GM18499 (cell line): ENCODE measurements around the gene DMRTA2.

Experiments
- ATAC-seq: cut with Tn5 transposase; IDR thresholded peaks from one replicate; pipeline ENCODE4 v1.9.1; 2021; ENCODE audit warnings: moderate number of reproducible peaks; ENCODE audit not compliant: insufficient read depth, unreplicated experiment

The DMRTA2 gene

DNA sequence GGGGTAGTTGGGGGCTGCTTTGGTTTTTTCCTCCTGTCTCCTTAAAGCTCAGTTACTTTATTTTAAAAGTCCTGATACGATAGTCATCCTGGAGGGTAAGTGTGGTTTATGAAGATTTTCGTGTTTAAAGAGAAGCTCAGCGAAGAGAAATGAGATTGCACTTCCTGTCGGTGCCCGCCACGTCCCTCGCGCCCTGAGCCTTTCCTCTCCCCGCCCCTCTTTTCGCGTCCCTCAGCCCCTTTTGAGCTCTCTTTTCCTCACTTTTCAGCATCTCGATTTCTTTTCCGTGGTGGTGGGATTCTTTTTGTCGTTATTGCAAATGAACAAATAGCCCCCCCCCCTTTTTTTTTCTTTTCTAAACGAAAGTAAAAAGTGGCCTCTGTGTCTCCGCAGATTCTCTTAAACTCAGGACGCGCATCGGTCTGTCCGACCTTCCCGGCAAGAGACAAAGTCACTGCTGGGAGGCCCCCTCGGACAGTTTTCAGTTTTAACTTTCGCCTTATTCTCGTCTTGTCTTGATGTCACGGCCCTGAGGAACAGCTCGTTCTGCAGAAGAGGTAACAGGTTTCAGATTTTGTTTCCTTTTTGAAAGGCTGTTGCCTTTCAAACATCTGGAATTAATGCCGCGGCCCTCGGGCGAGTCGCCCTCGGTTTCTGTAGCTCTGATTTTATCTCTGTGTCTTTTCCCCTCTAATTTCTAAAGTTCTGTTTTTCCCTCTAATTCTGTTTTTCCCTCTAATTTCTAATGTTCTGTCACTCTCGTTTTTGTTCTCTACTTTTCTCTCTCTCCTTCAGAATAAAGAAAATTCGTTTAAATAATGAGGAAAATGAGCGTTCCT, 1.0 kb upstream of the DMRTA2 start:
- no peak for ATAC-seq

- ATAC-seq, result no peak
These were observed 392 bp upstream of the DMRTA2 start for GRCh38 chr1:50423670-50424000.

DNA sequence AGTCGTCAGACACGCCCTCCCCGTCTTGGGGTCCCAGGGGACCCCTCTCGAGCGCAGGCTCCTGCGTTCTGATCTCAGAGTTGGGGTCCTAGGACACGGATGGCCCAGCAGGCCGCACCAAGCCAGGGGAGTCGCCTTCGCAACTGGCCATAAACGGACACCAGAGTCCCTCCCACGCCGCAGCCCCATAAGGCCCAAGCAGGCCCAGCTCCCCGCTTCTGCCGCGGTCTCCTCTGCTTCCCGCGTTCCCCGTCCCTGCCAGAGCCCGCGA, 633 bp downstream of the DMRTA2 start:
- no peak for ATAC-seq

DNA sequence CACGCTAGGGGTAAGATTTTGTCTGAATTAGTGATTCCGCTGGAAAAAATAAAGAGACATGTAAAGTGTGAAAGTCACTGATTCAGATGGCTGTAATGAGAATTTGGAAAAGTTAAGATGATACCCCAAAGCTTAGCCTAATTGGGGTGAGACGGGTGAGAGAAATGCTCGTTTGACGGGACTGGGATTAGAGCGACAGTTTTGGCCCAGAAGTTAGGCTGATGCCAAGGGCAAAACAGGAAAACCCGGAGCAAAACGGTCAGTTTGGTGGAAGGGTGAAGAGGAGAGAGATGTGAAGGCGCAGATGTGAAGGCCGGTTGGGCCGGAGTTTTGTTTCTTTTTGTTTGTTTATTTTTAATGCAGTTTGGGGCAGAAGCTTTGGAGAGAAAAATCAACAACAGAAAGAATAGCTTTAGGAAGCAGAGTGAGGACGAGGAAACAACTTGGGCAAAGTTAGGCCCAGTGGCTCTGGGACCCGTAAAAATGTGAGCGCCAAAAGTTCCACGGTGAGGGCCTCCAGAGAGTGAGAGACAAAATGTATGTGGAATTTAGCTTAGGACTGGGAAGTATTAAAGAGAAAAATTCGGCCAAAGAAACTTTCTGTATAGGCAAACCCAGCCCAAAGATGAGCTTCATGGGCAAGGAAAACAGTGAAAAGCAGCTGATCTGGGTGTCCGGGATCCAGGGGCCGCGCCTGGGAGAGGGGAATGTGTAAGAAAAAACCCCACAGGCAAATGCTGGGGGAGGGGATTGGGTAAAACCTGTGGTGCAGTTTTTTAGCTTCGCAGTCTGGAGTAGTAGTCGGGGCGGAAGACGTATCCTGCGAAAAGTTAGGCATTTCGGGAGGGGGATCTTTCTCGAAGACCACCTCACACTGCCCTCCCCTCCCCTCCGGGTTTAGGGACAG, 1.2 kb downstream of the DMRTA2 start:
- no peak for ATAC-seq

- no peak for ATAC-seq
These were observed 1.9 kb downstream of the DMRTA2 start for GRCh38 chr1:50421366-50421748.

DNA sequence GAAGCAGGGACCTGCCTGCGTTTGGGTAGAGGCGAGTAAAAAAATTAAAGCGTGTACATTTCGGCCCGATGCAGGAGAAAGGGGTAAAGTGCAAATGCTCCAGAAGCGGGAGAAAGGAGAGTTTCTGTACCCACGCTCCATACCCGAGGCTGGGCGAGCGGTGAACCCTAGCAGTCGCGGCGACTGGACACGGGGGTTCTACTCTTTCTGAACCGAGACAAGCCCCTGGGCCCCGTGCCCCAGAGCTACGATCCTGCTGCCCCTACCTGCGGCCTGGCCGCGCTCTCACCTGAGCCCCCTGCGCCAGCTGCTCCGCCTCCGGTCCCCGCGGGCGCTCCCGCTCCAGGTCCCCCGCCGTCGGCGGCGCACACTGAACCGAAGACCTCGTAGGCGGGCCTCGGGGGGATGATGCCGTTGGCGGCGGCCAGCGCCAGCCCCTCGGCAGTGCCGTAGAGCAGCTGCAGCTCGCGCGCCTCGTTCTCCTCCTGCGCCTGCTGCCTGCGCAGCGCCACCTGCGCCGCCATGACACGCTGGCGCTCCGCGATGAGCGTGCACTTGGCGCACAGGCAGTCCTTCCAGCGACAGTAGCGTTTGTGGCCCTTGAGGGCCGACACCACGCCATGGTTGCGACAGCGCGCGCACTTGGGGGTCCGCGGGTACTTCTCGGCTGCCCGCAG, 2.4 kb downstream of the DMRTA2 start:
- ATAC-seq, result no peak

DNA sequence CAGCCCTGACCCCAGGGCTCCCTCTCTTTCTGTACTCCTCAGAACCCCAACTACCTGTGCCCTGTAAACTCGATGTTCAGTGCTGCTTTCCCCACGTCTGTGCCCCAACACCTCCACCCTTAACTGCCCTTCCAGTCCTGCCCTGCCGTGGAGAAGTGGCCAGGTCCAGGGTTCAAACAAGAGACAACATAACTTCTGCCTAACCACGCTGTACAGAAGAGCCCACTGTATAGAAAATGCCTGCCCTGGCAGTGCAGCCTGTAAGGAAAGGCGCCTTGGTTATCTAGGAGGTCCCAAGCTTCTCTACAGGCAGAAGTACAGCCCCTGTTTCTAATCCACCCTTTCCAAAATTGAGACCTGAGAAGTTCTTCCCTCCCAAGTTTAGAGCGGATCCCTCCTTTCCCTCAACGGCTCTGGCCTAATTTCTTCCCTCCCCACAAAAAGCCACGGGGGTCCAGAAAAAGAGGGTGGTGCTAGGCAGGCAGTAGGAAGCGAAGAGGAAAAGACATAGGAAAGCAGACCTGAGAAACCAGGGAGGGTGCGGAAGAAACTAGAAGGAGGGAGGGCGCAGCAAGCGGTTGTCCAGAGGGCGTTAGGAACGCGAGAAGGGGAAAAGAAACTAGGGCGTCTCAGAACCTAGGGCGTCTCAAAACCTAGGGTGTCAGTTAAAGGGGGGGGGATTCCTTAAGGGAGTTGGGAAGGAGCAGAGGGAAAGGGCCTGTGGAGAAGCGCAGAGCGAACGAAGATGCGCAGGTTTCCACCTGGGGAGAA, 3.2 kb downstream of the DMRTA2 start:
- no peak for ATAC-seq

GRCh38 chr1:50419192-50419906, 3.9 kb downstream of the DMRTA2 start:
- no peak for ATAC-seq

DNA sequence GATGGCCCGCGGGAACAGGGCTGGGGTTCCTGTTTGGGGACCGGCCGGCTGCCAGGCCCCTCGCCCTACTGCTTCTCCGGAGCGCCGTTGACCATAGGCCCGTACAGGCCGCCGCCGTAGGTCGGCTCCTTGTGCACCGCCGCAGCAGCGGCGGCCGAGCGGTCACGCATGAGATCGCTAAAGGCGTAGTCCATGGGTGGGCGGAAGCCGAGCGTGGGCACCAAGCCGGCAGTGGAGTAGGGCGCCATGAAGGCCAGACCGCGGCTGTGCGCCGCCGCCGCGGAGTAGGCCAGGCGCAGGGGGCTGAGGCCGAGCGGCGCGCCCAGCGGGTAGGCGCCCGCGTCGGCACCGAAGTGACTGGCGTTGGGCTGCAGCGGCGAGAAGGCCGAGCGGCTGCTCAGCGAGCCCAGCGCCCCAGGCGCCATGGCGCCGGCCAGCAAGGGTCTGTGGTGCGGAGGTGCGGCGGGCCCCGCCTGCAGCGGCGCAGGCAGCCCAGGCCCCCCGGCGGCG, 4.6 kb downstream of the DMRTA2 start:
- ATAC-seq, result no peak

DNA sequence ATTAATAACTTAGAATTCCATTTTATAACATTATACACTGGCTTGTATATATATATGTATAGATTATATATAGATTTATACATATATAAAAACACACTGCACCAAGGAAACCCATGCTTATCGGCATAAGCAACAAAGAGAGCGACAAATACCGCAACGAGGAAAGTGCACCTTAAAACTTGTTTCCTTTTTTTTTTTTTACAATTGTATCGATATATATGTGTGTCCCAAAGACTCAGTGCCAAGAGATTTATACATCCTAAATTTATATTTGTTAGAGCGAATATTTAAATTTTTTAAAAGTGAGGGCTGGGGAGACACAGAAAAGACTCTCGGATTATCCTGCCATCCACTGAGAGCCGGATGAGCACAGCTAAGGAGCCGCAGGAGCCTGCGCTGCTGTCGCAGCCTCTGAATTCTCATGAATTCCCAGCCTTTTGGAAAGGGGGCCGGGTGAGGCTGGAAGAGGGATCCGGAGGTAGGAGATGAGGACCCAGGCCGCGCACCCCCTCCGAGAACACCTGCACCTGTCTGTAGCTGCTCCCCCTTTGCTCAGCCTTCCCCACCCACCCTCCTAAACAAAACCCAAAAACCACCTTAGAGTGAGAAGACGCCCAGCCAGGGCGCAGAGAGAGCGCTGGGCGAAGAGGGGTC, 5.2 kb downstream of the DMRTA2 start:
- ATAC-seq, result no peak

DNA sequence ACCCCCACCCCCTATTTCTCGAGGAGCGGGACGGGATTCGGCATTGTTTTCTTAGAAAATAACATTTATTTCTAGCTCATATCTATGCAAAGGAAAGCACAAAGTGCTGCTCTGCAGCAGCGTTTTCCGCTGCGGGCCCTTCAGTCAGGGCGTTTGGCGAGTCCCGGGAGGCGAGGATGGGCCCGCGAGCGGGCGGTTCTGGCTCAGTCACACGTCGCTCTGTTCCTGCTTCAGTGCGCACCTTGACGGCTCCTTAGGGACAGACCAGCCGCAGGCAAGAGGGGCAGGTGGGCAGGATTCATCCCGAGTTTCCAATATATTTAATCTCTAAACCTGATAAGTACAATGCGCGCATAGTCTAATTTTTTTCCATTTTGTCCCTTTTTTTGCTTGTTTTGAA, 5.7 kb downstream of the DMRTA2 start:
- ATAC-seq, result no peak

DNA sequence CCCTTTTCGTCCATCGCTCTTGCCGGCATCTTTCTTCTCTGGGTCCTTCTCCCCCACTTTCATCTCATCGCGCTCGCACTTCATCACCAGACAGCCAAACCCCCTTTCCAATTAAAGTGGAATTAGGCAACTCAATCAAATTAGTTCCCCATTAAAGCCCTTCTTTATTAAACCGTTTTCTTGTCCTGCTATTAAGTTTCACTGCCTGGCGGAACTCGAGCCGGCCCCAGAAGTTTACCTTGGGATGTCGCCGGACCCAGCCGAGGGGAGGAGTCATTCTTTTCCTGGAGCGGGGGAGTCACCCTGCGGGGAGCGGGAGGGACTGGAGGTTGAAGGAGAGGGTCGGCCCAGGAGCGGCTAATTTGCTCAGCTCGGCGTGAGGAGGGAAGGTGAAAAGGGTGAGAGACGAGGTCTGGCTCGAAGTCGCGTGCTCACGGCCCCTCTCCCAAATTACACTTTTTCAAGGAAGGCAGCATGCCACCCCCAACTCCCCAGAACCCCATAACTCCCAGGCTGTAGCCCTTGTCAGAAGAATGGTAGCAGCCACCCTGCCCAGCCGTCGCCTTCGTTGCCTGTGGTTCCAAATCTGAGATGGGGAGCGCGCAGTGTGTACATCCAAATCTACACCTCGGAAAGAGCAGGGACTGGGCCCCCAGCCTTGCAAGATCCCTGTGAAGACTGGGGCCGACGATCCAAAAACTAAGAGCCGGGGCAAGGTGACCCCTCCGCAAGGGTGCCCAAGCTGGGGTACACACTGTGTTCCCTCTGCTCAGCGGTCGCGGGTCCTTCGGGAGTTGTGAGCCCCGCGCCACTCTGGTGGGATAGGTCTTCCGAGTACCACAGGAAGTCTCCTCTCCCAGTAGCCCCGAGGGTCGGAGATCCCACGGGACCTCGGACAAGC, 6.4 kb downstream of the DMRTA2 start:
- no peak for ATAC-seq

GRCh38 chr1:50416150-50416527, 7.1 kb downstream of the DMRTA2 start:
- ATAC-seq, result no peak

- no peak for ATAC-seq
These were observed 7.8 kb downstream of the DMRTA2 start for GRCh38 chr1:50415235-50416149.

DNA sequence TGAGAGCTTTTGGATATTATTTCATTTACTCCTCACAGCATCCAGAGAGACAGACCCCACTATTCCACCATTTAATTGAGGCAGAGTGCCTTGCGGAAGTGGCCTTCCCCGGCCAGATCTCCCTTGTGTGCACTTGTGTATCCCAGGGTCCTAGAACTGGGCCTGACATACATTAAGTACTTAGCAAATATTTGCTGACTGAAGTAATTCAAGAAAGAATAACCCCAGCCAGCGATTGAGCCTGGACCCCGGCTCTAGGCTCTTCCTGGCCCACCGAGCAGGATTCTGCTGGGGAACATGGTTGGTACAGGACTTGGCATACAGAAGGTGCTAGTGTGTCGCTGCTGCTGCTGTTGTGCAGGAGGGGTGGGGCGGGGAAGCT, 8.4 kb downstream of the DMRTA2 start:
- ATAC-seq, result no peak

DNA sequence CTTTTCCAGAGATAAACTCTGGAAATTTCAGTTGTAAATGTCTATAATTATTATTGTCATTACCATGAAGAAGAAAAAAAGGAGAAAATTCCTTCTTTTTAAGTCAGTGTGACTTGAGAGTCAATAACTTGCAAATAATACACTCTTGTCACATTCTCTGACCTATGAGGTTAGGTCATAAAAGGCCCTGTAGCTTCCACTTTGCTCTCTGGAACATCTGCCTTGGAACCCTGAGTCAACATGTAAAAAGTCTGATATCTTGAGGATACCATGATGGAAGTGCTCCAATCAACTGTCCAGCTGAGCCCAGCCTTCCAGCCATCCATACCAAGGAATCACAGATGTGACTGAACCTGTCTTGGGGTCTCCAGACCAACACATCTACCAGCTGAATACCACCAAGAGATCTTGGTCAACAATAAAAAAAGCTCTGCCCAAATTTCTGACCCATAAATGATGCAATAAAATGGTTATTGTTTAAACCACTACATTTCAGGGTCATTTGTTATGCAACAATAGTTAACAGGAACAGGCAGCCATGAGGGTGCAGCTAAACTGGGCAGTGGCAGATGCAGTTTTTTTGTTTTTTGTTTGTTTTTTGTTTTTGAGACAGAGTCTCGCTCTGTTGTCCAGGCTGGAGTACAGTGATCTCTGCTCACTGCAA, 10.3 kb downstream of the DMRTA2 start:
- ATAC-seq, result no peak

- ATAC-seq, result no peak
These were observed 17.4 kb downstream of the DMRTA2 start for GRCh38 chr1:50405814-50406213.
